ENCODE data around the gene ALDH3B2.
"Not testable (repeated sequence)": the region's sequence is repeated elsewhere in the genome, so short reads cannot be mapped to it uniquely, and the experiment has no call there.

ALDH3B2 gene

GRCh38 chr11:67687986-67688385 lies 13.6 kb upstream of the ALDH3B2 start:
- FAIRE-seq: peak; percentile 31
- no peak for DNase-seq (ENCODE audit: insufficient read length, low spot score)

- FAIRE-seq; DNase-seq (ENCODE audit: insufficient read length, low spot score): not testable (repeated sequence)
These were observed 11.4 kb upstream of the ALDH3B2 start for GRCh38 chr11:67685641-67686332.

GRCh38 chr11:67682126-67683034 lies 8.0 kb upstream of the ALDH3B2 start:
- not testable (repeated sequence) for FAIRE-seq; DNase-seq (ENCODE audit: insufficient read length, low spot score)

GRCh38 chr11:67680696-67681470 lies 6.5 kb upstream of the ALDH3B2 start:
- FAIRE-seq (no peak), DNase-seq (ENCODE audit: insufficient read length, low spot score) (no peak)

GRCh38 chr11:67675058-67675747 lies 780 bp upstream of the ALDH3B2 start:
- DNase-seq (ENCODE audit: insufficient read length, low spot score) (no peak), FAIRE-seq (peak; percentile 76)

- FAIRE-seq (no peak), DNase-seq (ENCODE audit: insufficient read length, low spot score) (no peak)
These were observed 521 bp downstream of the ALDH3B2 start for GRCh38 chr11:67673902-67674301.

- no peak for DNase-seq (ENCODE audit: insufficient read length, low spot score)
- no peak for FAIRE-seq
These were observed 1.1 kb downstream of the ALDH3B2 start for GRCh38 chr11:67673358-67673757.

GRCh38 chr11:67671211-67671520 lies 3.3 kb downstream of the ALDH3B2 start:
- no peak for FAIRE-seq
- DNase-seq (ENCODE audit: insufficient read length, low spot score): no peak

- FAIRE-seq: no peak
These were observed 3.9 kb downstream of the ALDH3B2 start for GRCh38 chr11:67670316-67671210.

GRCh38 chr11:67668192-67668551 lies 6.3 kb downstream of the ALDH3B2 start:
- no peak for DNase-seq (ENCODE audit: insufficient read length, low spot score)
- FAIRE-seq: no peak

More at GRCh38 chr11:67670316-67671210, 3.9 kb downstream of the ALDH3B2 start:
- DNase-seq (ENCODE audit: insufficient read length, low spot score): no peak

- DNase-seq (ENCODE audit: insufficient read length, low spot score): no peak
- FAIRE-seq: no peak
These were observed 6.8 kb downstream of the ALDH3B2 start for GRCh38 chr11:67667490-67668191.

- DNase-seq (ENCODE audit: insufficient read length, low spot score) (no peak), FAIRE-seq (peak; percentile 60)
These were observed 7.5 kb downstream of the ALDH3B2 start for GRCh38 chr11:67666676-67667489.

- no peak for DNase-seq (ENCODE audit: insufficient read length, low spot score)
- FAIRE-seq: no peak
These were observed 8.1 kb downstream of the ALDH3B2 start for GRCh38 chr11:67666303-67666645.

- FAIRE-seq (peak; percentile 16), DNase-seq (ENCODE audit: insufficient read length, low spot score) (no peak)
These were observed 8.7 kb downstream of the ALDH3B2 start for GRCh38 chr11:67665541-67666302.

GRCh38 chr11:67664696-67665540 lies 9.5 kb downstream of the ALDH3B2 start:
- FAIRE-seq: no peak
- no peak for DNase-seq (ENCODE audit: insufficient read length, low spot score)

- DNase-seq (ENCODE audit: insufficient read length, low spot score) (no peak), FAIRE-seq (peak; percentile 51)
These were observed 10.2 kb downstream of the ALDH3B2 start for GRCh38 chr11:67664213-67664585.
